ENCODE measurements around the gene ERFE.

- TF ChIP-seq CTCF (conservative IDR thresholded peaks at IDR 0.05; ENCODE audit: low read depth, low read length) (no peak), SMC3 (IDR thresholded peaks at IDR 0.05; ENCODE audit: low read depth, low read length) (no peak), MAZ (IDR thresholded peaks at IDR 0.05; ENCODE audit: borderline replicate concordance, low read depth, low read length) (no peak), POLR2A (IDR thresholded peaks at IDR 0.05; ENCODE audit: low read depth, low read length) (no peak), USF2 (IDR thresholded peaks at IDR 0.05; ENCODE audit: low read depth, low read length) (no peak), RAD21 (IDR thresholded peaks at IDR 0.05; ENCODE audit: low read length) (no peak), MAFK (IDR thresholded peaks at IDR 0.05; ENCODE audit: low read depth, low read length) (no peak), RCOR1 (IDR thresholded peaks at IDR 0.05; ENCODE audit: insufficient replicate concordance, low read length) (no peak), BHLHE40 (IDR thresholded peaks at IDR 0.05; ENCODE audit: low read depth, low read length) (no peak)
These were observed 15.9 kb downstream of the ERFE start for GRCh38 chr2:238174701-238175100.

All from IMR-90 (cell line).